Suprapubic skin (tissue), 4 donors: ENCODE measurements around the gene VSNL1. TPM values are rescaled to one million over a fixed set of nuclear protein-coding genes. Genes with fewer than 3 reads are reported as not detected.

Experiments
- DNase-seq, 2 donors: peaks; one replicate each; pipeline ENCODE4 v3.0.0-alpha.2; 2019; ENCODE audit warnings: low spot score in 2 of 2
- H3K27ac ChIP-seq: fragments of 200-600 bp; sonication (generic); one replicate; pipeline ENCODE4 v1.5.1; 2019
- H3K27me3 ChIP-seq: fragments of 200-600 bp; sonication (generic); one replicate; pipeline ENCODE4 v1.5.1; 2019
- H3K36me3 ChIP-seq: fragments of 200-600 bp; sonication (generic); one replicate; pipeline ENCODE4 v1.5.1; 2019
- H3K4me1 ChIP-seq: fragments of 200-600 bp; sonication (generic); one replicate; pipeline ENCODE4 v1.5.1; 2019
- H3K4me3 ChIP-seq: fragments of 200-600 bp; sonication (generic); one replicate; pipeline ENCODE4 v1.5.1; 2019; ENCODE audit warnings: mild to moderate bottlenecking
- H3K9me3 ChIP-seq: fragments of 200-600 bp; sonication (generic); one replicate; pipeline ENCODE4 v1.5.1; 2019
- EP300 ChIP-seq: sonication (generic); formaldehyde crosslinking; IDR thresholded peaks from one replicate; pipeline ENCODE4 v1.6.1; 2017; ENCODE audit warnings: antibody characterized with exemption
- POLR2A ChIP-seq, 2 donors: fragments of 450-650 bp; IDR thresholded peaks; one replicate each; pipeline ENCODE4 v1.6.1; 2017; ENCODE audit warnings: antibody characterized with exemption in 2 of 2, mild to moderate bottlenecking in 2 of 2, moderate library complexity in 2 of 2
- POLR2AphosphoS5 ChIP-seq, 3 donors: sonication (generic); formaldehyde crosslinking; IDR thresholded peaks; one replicate each; pipeline ENCODE4 v1.6.1; 2017; ENCODE audit warnings: antibody characterized with exemption in 3 of 3
- WGBS: methylation state at CpG from one replicate; pipeline ENCODE4 v1.1.5; 2018; 5-methylcytosine and 5-hydroxymethylcytosine counted together
- total RNA-seq, 4 donors: library from RNA; depleted of rRNA; stranded (reverse); fragments of >200 nt; gene quantifications; one replicate each; pipeline ENCODE4 v1.1.0, GENCODE V29; 2016
- TF ChIP-seq, protein P1 (sequence below), 2 donors: fragments of 200-600 bp in 1 of 2; fragments of 450-650 bp in 1 of 2; sonication (generic) in 1 of 2; IDR thresholded peaks; one replicate each; pipeline ENCODE4 v1.5.1; 2016 to 2019; ENCODE audit warnings: antibody characterized with exemption in 2 of 2, mild to moderate bottlenecking in 1 of 2, moderate library complexity in 1 of 2

VSNL1 gene
- total RNA-seq, 4 donors from 2014 or later, result 6.0 to 18.8 (median 15.2) TPM

DNA sequence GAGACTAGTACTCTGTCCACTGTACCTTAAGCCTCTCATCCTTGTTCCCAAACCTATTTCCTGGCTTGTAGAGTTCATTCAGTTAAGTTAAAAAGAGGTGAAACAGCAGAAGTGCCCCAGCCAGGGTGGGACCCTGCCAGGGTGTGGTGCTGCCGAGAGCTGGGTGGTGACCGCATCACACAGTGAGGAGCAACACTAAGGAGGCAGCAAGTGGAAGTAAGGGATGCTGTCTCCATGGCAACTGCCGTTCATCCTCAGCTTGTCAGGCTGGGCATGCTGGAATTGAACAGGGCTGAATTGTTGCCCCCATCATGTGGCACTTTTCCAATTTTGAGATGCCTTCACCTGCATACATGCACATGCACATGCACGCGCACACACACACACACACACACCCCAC, 77.0 kb downstream of the VSNL1 start:
- H3K36me3 ChIP-seq, result no peaks in the 10 kb centered on the region
- no peak for DNase-seq
- no peak for TF ChIP-seq POLR2A (IDR thresholded peaks at IDR 0.05)
- no peak for TF ChIP-seq POLR2AphosphoS5 (IDR thresholded peaks at IDR 0.05)
- TF ChIP-seq, protein P1, sequence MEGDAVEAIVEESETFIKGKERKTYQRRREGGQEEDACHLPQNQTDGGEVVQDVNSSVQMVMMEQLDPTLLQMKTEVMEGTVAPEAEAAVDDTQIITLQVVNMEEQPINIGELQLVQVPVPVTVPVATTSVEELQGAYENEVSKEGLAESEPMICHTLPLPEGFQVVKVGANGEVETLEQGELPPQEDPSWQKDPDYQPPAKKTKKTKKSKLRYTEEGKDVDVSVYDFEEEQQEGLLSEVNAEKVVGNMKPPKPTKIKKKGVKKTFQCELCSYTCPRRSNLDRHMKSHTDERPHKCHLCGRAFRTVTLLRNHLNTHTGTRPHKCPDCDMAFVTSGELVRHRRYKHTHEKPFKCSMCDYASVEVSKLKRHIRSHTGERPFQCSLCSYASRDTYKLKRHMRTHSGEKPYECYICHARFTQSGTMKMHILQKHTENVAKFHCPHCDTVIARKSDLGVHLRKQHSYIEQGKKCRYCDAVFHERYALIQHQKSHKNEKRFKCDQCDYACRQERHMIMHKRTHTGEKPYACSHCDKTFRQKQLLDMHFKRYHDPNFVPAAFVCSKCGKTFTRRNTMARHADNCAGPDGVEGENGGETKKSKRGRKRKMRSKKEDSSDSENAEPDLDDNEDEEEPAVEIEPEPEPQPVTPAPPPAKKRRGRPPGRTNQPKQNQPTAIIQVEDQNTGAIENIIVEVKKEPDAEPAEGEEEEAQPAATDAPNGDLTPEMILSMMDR (IDR thresholded peaks at IDR 0.05), result no peak
- TF ChIP-seq EP300, result no peak
- no peaks in the 10 kb centered on the region for H3K9me3 ChIP-seq
- WGBS, result 94% methylated on average over 5 of the region's 5 CpGs
- no peak overlapping the region for H3K4me3 ChIP-seq
- H3K27ac ChIP-seq, result no peak overlapping the region
- peaks cover 14% of the 10 kb centered on the region for H3K4me1 ChIP-seq
- no peaks in the 10 kb centered on the region for H3K27me3 ChIP-seq

DNA sequence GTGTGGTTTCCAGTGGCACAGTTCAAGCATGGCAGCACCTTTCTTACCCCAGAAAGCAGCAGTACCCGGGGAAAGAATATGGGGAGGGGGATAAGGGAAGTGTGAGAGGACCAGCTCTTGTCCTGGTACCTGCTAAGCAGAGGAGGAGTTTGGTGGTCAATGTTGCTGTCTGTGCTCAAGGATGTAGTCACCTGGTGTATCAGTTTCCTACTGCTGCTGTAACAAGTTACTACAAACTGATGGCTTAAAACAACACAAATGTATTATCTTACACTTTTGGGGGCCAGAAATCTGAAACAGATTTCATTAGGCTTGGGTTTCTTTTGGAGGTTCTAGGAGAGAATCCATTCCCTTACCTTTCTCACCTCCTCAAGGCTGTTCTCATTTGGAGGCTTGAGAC, 77.5 kb downstream of the VSNL1 start:
- Histone ChIP-seq H3K36me3 (no peaks in the 10 kb centered on the region), H3K4me1 (peaks cover 14% of the 10 kb centered on the region), H3K27ac (no peak overlapping the region), H3K9me3 (no peaks in the 10 kb centered on the region), H3K27me3 (no peaks in the 10 kb centered on the region), H3K4me3 (no peak overlapping the region)
- DNase-seq, result no peak
- 95% methylated on average over 1 of the region's 1 CpG for WGBS
- TF ChIP-seq EP300, result no peak
- no peak for TF ChIP-seq POLR2AphosphoS5 (IDR thresholded peaks at IDR 0.05)

DNA sequence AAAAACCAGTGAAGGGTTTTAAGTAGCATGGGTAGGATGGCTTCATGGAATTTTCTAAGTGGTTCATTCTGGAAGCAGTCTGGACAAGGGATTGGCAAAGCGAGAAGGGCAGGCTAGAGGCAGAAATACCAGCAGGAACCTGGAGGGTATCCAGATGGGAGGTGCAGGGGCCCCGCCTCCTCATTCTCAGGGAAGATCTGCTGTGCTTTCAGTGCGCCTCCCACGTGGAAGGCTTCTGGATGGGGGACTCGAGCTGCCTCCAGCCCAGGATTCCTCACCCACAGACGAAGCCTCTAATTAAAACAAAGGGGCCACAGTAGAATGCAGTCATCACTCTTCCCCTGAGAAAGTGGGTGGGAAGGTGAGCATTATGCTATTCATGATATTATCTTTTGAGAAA, 79.8 kb downstream of the VSNL1 start:
- H3K27ac ChIP-seq, result peak overlapping the region; percentile 55
- DNase-seq, result no peak

GRCh38 chr2:17620841-17621240, 80.3 kb downstream of the VSNL1 start:
- peak overlapping the region; percentile 55 for H3K27ac ChIP-seq
- DNase-seq, result no peak
- H3K36me3 ChIP-seq, result no peaks in the 10 kb centered on the region
- H3K4me1 ChIP-seq, result peaks cover 14% of the 10 kb centered on the region
- TF ChIP-seq, protein P1 (IDR thresholded peaks at IDR 0.05), result no peak
- TF ChIP-seq POLR2A (IDR thresholded peaks at IDR 0.05), result no peak
- TF ChIP-seq EP300, result no peak
- no peak for TF ChIP-seq POLR2AphosphoS5 (IDR thresholded peaks at IDR 0.05)
- H3K9me3 ChIP-seq, result no peaks in the 10 kb centered on the region
- H3K4me3 ChIP-seq, result no peak overlapping the region
- no peaks in the 10 kb centered on the region for H3K27me3 ChIP-seq

More for the DNA sequence above, 79.8 kb downstream of the VSNL1 start:
- TF ChIP-seq, protein P1 (IDR thresholded peaks at IDR 0.05), result no peak
- Histone ChIP-seq H3K27me3 (no peaks in the 10 kb centered on the region), H3K36me3 (no peaks in the 10 kb centered on the region), H3K4me1 (peaks cover 14% of the 10 kb centered on the region), H3K9me3 (no peaks in the 10 kb centered on the region), H3K4me3 (no peak overlapping the region)
- 36% methylated on average over 6 of the region's 6 CpGs for WGBS

DNA sequence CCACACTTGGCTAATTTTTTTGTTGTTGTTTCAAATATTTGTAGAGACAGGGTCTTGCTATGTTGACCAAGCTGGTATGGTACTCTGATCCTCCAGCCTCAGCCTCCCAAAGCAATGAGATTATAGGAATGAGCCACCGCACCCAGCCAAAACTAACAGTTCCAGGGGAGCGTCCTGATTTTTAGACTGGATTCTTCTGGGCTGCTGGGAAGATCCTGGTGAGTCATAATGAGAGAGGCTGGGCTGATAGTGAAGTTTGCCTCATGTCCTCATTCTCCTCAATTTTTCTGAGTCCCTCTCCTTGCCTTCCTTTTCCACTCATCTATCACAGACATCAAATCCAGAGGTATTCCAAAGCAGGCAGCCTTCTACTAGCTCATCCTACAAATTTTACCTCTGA, 81.3 kb downstream of the VSNL1 start:
- 60% methylated on average over 2 of the region's 2 CpGs for WGBS
- DNase-seq, result no peak
- TF ChIP-seq EP300 (no peak), POLR2A (IDR thresholded peaks at IDR 0.05) (no peak), POLR2AphosphoS5 (IDR thresholded peaks at IDR 0.05) (no peak)
- TF ChIP-seq, protein P1 (IDR thresholded peaks at IDR 0.05), result no peak
- H3K9me3 ChIP-seq, result no peaks in the 10 kb centered on the region
- no peaks in the 10 kb centered on the region for H3K27me3 ChIP-seq
- no peak overlapping the region for H3K27ac ChIP-seq
- H3K36me3 ChIP-seq, result no peaks in the 10 kb centered on the region
- no peak overlapping the region for H3K4me3 ChIP-seq
- peaks cover 14% of the 10 kb centered on the region for H3K4me1 ChIP-seq

- TF ChIP-seq EP300 (no peak), POLR2A (IDR thresholded peaks at IDR 0.05) (no peak), POLR2AphosphoS5 (IDR thresholded peaks at IDR 0.05) (no peak)
- TF ChIP-seq, protein P1 (IDR thresholded peaks at IDR 0.05), result no peak
- H3K9me3 ChIP-seq, result no peaks in the 10 kb centered on the region
- DNase-seq, result no peak
- H3K27me3 ChIP-seq, result no peaks in the 10 kb centered on the region
- no peaks in the 10 kb centered on the region for H3K36me3 ChIP-seq
- peaks cover 9% of the 10 kb centered on the region for H3K4me1 ChIP-seq
- 87% methylated on average over 3 of the region's 3 CpGs for WGBS
- H3K27ac ChIP-seq, result no peak overlapping the region
- H3K4me3 ChIP-seq, result no peak overlapping the region
Observed at GRCh38 chr2:17625446-17625845, 85.0 kb downstream of the VSNL1 start.
